Retinal pigment epithelial cell (primary cell): Measurements from ENCODE around the gene SLC39A7.
"Not testable (repeated sequence)": the region's sequence is repeated elsewhere in the genome, so short reads cannot be mapped to it uniquely, and the experiment has no call there.

Source experiments
- DNase-seq: peaks from one replicate; pipeline ENCODE4 v3.0.0-alpha.2; 2010; ENCODE audit warnings: low read depth
- H3K4me3 ChIP-seq: 2 replicates; pipeline ENCODE4 v1.5.1; 2011; ENCODE audit warnings: mild to moderate bottlenecking, low read length, control low read depth, moderate library complexity
- TF ChIP-seq, protein P1 (sequence below): conservative IDR thresholded peaks from 2 replicates; pipeline ENCODE4 v1.5.1; 2011; ENCODE audit warnings: low read depth, low read length, control low read depth, inconsistent platforms

SLC39A7 gene

DNA sequence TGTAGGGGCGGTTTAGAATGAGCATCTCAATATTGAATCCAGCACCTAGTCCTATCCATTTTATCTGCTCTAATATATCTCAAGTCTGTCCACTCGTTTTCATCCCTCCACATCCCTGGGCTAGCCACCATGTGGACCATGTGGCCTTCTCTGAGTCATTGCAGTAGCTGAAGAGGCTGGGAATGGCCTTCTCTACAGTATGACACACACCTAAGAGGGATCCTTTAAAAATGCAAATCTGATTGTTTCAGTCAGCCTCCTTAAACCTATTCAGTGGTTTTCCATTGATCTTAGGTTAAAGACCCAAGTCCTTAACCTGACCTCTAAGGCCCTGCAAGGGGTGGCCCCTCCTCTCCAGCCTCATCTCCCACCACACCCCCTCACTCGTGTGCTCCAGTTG is 17.0 kb downstream of the SLC39A7 start:
- DNase-seq = no peak

DNA sequence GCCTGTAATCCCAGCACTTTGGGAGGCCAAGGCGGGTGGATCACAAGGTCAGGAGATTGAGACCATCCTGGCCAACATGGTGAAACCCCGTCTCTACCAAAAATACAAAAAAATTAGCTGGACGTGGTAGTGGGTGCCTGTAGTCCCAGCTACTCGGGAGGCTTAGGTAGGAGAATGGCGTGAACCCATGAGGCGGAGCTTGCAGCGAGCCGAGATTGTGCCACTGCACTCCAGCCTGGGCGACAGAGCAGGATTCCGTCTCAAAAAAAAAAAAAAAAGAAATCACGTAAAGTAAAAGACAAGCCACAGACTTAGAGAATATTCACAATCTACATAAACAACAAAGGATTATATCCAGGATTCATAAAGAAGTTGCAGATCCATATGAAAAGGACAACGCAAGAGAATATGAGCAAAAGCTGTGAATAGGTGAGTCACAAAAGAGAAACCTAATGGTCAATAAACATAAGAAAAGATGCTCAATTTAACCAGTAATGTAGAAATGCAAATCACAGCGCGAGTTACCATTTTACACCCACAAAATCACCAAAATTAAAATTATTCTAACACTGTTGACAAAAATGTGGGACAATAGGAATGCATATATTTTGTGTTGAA is 25.9 kb downstream of the SLC39A7 start:
- H3K4me3 ChIP-seq, DNase-seq: not testable (repeated sequence)

More for the DNA sequence above, 17.0 kb downstream of the SLC39A7 start:
- H3K4me3 ChIP-seq = no peak overlapping the region
- TF ChIP-seq, protein P1, sequence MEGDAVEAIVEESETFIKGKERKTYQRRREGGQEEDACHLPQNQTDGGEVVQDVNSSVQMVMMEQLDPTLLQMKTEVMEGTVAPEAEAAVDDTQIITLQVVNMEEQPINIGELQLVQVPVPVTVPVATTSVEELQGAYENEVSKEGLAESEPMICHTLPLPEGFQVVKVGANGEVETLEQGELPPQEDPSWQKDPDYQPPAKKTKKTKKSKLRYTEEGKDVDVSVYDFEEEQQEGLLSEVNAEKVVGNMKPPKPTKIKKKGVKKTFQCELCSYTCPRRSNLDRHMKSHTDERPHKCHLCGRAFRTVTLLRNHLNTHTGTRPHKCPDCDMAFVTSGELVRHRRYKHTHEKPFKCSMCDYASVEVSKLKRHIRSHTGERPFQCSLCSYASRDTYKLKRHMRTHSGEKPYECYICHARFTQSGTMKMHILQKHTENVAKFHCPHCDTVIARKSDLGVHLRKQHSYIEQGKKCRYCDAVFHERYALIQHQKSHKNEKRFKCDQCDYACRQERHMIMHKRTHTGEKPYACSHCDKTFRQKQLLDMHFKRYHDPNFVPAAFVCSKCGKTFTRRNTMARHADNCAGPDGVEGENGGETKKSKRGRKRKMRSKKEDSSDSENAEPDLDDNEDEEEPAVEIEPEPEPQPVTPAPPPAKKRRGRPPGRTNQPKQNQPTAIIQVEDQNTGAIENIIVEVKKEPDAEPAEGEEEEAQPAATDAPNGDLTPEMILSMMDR = no peak

DNA sequence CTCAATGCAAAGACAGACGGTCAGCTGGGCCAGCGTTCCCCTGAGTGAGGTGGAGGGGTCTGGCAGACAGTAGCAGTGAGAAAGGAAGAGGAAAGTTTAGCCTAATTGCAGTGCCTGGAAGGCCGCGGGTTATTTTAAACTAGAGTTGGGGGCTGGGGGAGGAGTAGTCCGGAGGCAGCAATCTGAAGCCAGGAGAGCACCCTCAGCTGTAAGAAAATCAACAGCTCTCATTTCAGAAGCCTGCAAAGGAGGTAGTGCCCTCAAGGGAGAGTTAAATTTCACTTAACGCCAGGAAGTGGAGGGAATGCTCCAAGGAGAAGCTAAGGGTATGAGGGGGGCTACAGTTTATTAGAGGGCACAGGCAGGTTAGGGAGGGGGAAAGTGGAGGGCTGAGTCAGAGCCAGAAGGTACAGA is 34.6 kb downstream of the SLC39A7 start:
- TF ChIP-seq, protein P1 = no peak
- DNase-seq = no peak
- H3K4me3 ChIP-seq = no peak overlapping the region

DNA sequence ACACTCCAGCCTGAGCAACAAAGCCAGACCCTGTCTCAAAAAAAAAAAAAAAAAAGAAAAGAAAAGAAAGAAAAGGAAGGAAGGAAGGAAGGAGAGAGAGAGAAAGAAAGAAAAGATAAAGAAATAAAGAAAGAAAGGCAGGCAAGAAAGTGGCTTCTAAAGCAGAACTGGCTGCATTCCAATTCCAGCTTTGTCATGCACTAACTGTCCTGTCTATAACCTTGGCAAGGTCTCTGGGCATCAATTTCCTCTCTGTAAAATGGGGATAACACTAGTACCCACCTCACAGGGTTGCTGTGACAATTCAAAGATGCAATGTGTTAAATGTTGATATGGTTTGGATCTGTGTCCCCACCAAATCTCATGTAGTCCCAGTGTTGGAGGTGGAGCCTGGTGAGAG is 35.7 kb downstream of the SLC39A7 start:
- H3K4me3 ChIP-seq = no peak overlapping the region
- DNase-seq = no peak
- TF ChIP-seq, protein P1 = no peak

DNA sequence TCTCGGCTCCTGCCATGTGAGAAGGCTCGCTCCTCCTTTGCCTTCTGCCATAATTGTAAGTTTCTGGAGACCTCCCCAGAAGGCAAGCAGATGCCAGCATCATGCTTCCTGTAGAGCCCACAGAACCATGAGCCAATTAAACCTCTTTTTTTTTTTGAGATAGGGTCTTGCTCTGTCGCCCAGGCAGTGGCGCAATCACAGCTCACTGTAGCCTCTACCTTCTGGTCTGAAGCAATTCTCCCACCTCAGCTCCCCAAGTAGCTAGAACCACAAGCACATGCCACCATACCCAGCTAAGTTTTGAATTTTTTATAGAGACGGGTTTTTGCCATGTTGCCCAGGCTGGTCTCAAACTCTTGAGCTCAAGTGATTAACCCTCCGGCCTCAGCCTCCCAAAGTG is 36.2 kb downstream of the SLC39A7 start:
- DNase-seq = no peak
- TF ChIP-seq, protein P1 = no peak
- H3K4me3 ChIP-seq = no peak overlapping the region

DNA sequence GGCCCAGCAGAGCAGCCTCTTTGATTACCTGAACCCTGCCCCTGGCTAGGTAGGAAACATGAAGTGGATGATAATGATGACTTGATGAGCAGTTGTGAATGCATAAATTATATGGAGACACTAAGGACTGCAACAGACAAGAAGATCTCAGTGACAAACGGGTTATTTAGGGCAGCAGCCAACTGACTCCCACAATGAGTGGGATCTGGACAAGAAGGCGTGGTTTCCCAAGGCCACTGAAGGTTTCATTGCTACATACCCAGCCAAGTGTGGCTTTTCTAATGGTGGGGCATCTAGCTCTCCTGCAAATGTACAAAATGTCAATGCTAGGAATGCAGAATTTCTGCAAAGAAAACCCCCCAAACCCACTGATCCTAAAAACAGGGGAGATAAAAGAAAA is 37.1 kb downstream of the SLC39A7 start:
- TF ChIP-seq, protein P1 = no peak
- no peak overlapping the region for H3K4me3 ChIP-seq
- no peak for DNase-seq

DNA sequence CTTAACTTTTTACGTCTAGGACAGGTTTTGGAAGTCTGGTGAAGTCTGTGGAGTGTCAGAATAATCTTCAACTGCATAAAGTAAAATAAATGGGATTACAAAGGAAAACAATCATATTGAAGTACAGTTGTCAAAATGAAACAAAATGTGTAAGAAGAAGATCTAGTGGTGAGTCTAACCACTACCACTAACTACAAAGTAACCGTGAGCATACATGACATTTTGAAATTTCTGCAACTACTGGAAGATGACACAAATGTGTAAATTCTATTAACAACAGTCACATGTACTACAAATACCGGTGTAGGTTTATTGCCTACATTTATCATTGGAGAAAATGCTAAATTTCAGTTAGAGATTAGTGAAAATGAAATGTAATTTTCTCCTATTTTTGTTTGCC is 41.3 kb downstream of the SLC39A7 start:
- TF ChIP-seq, protein P1 = no peak
- no peak for DNase-seq
- H3K4me3 ChIP-seq = no peak overlapping the region
